HL-60/S4 (cell line): ENCODE results near the gene OOSP4B.
"Not testable (repeated sequence)": the region's sequence is repeated elsewhere in the genome, so short reads cannot be mapped to it uniquely, and the experiment has no call there.

ENCODE experiments used
- in situ Hi-C: fragments of 300-500 bp; cut with MboI; formaldehyde crosslinking; loops from 2 replicates; pipeline ENCODE4 v1.14.3; 2022; ENCODE audit warnings: low sequenced_read_pairs

The OOSP4B gene

GRCh38 chr11:60059521-60060240, 42.7 kb downstream of the OOSP4B start:
- in situ Hi-C loops = no loop called here

GRCh38 chr11:60064111-60064510, 47.1 kb downstream of the OOSP4B start:
- in situ Hi-C loops = no loop called here

GRCh38 chr11:60065801-60066200, 48.8 kb downstream of the OOSP4B start:
- in situ Hi-C loops = no loop called here

- in situ Hi-C loops = no loop called here
These were observed 52.5 kb downstream of the OOSP4B start for GRCh38 chr11:60069450-60069849.

GRCh38 chr11:60071644-60072043, 54.7 kb downstream of the OOSP4B start:
- in situ Hi-C loops = not testable (repeated sequence)

- in situ Hi-C loops = no loop called here
These were observed 60.3 kb downstream of the OOSP4B start for GRCh38 chr11:60077216-60077817.

GRCh38 chr11:60077981-60078380, 61.0 kb downstream of the OOSP4B start:
- in situ Hi-C loops = no loop called here

- in situ Hi-C loops = no loop called here
These were observed 61.8 kb downstream of the OOSP4B start for GRCh38 chr11:60078745-60079144.

GRCh38 chr11:60080535-60080934, 63.6 kb downstream of the OOSP4B start:
- in situ Hi-C loops = no loop called here
